A673 (cell line): Measurements from ENCODE around the gene WDR45B.
"Not testable (repeated sequence)": the region's sequence is repeated elsewhere in the genome, so short reads cannot be mapped to it uniquely, and the experiment has no call there.

Experiments
- CTCF ChIP-seq: fragments of 300-800, 200-600 bp; sonication (generic); conservative IDR thresholded peaks from 2 replicates; pipeline ENCODE4 v1.5.1; 2017; ENCODE audit warnings: low read depth, mild to moderate bottlenecking, antibody characterized with exemption, low read length, moderate library complexity, mixed read lengths
- EZH2 ChIP-seq: fragments of 200-600 bp; sonication (generic); IDR thresholded peaks from 2 replicates; pipeline ENCODE4 v1.6.1; 2017; ENCODE audit warnings: borderline replicate concordance, low read depth, mild to moderate bottlenecking, mixed read lengths, antibody characterized with exemption, low read length; ENCODE audit not compliant: poor library complexity, severe bottlenecking

- TF ChIP-seq EZH2, CTCF: not testable (repeated sequence)
Measured at GRCh38 chr17:82579969-82580368, 68.3 kb downstream of the WDR45B start.
